OCI-LY1 (cell line): ENCODE measurements around the gene FZD2.

Experiments used
- CTCF ChIP-seq: fragments of 200-600 bp; sonication (generic), shearing (Covaris generic); IDR thresholded peaks from 2 replicates; pipeline ENCODE4 v1.5.1; 2017; ENCODE audit warnings: mild to moderate bottlenecking, antibody characterized with exemption, low read length, moderate library complexity, mixed read lengths
- EZH2 ChIP-seq: fragments of 200-600 bp; sonication (generic), shearing (Covaris generic); IDR thresholded peaks from 2 replicates; pipeline ENCODE4 v1.8.0; 2017; ENCODE audit warnings: borderline replicate concordance, mixed run types, mild to moderate bottlenecking, antibody characterized with exemption, low read length, moderate library complexity, mixed read lengths

GRCh38 chr17:44527954-44528353 lies 29.3 kb upstream of the FZD2 start:
- TF ChIP-seq CTCF (no peak), EZH2 (no peak)
